ENCODE data around the gene MZT2A. TPM values are rescaled to one million over a fixed set of nuclear protein-coding genes. Genes with fewer than 3 reads are reported as not detected.
"Not testable (repeated sequence)": the region's sequence is repeated elsewhere in the genome, so short reads cannot be mapped to it uniquely, and the experiment has no call there.

The MZT2A gene
- polyA plus RNA-seq, 1 experiment: 114 TPM

DNA sequence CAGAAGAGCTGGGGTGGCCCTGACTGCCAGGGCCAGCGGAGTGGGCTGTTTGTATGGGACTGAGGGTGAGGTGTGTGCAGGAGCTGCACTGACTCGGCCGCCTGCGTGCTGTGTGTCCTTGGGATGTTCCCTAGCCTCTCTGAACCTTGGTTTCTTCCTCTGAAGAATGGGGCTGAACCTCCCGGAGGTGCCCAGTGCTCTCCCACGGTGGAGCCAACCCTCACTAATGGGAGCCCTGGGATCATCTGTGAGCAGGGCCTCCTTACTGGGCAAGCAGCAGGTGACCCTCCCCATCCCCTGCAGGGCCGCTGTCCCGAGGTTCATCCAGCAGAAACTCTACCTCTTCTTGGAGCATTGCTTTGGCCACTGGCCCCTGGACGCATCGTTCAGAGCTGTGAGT lies 23.8 kb upstream of the MZT2A start:
- TF ChIP-seq, protein P1, sequence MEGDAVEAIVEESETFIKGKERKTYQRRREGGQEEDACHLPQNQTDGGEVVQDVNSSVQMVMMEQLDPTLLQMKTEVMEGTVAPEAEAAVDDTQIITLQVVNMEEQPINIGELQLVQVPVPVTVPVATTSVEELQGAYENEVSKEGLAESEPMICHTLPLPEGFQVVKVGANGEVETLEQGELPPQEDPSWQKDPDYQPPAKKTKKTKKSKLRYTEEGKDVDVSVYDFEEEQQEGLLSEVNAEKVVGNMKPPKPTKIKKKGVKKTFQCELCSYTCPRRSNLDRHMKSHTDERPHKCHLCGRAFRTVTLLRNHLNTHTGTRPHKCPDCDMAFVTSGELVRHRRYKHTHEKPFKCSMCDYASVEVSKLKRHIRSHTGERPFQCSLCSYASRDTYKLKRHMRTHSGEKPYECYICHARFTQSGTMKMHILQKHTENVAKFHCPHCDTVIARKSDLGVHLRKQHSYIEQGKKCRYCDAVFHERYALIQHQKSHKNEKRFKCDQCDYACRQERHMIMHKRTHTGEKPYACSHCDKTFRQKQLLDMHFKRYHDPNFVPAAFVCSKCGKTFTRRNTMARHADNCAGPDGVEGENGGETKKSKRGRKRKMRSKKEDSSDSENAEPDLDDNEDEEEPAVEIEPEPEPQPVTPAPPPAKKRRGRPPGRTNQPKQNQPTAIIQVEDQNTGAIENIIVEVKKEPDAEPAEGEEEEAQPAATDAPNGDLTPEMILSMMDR (IDR thresholded peaks at IDR 0.05; ENCODE audit: insufficient read depth, low read depth, low read length): no peak
- no peak for DNase-seq (ENCODE audit: low read depth)
- Histone ChIP-seq H3K27me3 (ENCODE audit: control insufficient read depth, insufficient read depth, low read length) (no peaks in the 10 kb centered on the region), H3K36me3 (ENCODE audit: control insufficient read depth, insufficient read depth, low read length) (peaks cover 10% of the 10 kb centered on the region), H3K4me3 (ENCODE audit: low read depth, low read length) (no peak overlapping the region)
- ChIA-PET CTCF (no interaction called here), POLR2A (no interaction called here)

DNA sequence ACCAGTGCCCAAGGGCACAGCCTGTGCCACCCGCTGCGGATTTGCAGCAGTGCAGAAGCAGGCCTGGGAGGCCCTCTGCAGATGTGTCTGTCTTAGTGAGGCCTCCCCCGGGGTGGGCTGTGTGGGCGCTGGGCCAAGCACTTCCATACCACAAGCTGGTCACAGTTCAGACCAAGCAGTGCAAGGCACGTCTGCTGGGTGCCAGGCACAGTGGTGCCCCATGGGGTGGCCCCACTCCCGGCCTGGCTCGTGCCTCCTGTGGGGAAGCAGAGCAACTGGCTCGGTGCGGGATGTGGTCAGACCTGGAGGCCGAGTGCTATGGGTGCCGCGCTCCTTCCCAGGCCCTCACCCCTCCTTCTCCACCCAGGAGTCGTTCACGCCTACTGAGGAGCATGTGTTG lies 23.0 kb upstream of the MZT2A start:
- H3K36me3 ChIP-seq (ENCODE audit: control insufficient read depth, insufficient read depth, low read length); CTCF ChIA-PET; H3K4me3 ChIP-seq (ENCODE audit: low read depth, low read length); DNase-seq (ENCODE audit: low read depth); POLR2A ChIA-PET; H3K27me3 ChIP-seq (ENCODE audit: control insufficient read depth, insufficient read depth, low read length): not testable (repeated sequence)

DNA sequence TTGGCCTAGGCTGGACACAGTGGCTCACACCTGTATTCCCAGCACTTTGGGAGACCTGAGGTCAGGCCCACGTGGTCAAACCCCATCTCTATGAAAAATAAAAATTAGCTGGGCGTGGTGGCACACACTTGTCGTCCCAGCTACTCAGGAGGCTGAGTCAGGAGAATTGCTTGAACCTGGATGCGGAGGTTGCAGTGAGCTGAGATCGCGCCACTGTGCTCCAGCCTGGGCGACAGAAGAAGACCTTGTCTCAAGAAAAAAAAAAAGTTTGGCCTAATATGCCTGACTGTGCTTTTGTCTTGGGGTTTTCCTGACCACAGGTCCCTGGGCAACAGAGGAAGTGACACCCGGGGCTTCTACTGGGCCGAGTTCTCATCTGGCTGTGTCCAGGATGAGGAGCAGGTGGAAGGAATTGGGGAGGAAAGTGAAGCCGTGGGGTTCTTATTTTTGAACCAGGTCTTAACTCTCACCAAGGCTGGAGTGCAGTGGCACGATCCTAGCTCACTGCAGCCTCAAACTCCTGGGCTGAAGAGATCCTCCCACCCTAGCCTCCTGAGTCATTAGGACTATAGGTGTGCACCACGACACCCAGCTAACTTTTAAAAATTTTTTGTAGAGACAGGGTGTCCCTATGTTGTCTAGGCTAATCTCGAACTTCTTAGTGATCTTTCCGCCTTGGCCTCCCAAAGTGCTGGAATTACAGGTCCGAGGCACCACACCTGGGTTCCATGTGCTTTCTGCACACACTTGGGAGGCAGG lies 22.4 kb upstream of the MZT2A start:
- CTCF ChIA-PET; DNase-seq (ENCODE audit: low read depth); H3K27me3 ChIP-seq (ENCODE audit: control insufficient read depth, insufficient read depth, low read length); H3K36me3 ChIP-seq (ENCODE audit: control insufficient read depth, insufficient read depth, low read length); H3K4me3 ChIP-seq (ENCODE audit: low read depth, low read length); POLR2A ChIA-PET: not testable (repeated sequence)

DNA sequence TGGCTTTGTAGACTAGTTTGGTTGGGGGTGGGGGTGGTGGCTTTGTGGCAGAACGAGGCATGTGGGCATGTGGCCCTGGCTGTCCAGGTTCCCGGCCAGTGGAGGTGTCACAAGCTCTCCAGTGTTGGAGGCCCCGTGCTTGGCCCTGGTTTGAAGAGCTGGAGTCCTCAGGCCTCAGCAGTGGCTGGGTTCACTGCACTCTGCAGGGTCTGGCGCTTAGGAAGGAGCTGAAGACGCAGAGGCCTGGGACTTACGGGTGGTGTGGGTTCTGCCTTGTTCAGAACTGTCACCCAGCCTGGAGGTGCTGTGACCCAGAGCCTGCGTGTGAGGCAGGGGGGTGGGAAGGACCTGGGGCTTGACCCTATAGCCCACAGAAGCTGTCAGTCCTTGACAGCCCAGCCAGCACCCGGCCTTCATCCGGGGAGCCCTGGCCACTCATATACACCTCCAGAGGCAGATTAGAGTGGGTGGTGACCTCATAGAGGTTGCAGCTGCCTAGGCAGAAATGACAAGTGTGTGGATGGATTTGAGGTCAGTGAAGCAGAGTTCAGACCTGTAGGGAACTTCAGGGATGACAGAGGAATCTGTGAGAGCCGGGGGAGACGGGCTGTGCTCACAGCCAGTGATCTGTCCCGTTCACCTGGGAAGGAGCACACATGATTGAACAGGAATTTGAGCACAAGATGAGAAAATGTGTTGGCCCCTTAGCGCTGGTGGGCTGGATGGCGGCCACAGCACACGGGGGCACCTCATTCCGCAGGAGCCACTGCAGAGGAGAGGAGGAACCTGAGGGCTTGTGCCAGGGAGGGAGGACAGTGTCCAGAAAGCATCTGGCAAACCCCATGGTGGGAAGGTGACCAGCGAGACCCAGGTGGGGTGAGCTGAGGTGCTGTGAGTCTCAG lies 20.0 kb upstream of the MZT2A start:
- POLR2A ChIA-PET; H3K36me3 ChIP-seq (ENCODE audit: control insufficient read depth, insufficient read depth, low read length); CTCF ChIA-PET; H3K27me3 ChIP-seq (ENCODE audit: control insufficient read depth, insufficient read depth, low read length); DNase-seq (ENCODE audit: low read depth); H3K4me3 ChIP-seq (ENCODE audit: low read depth, low read length): not testable (repeated sequence)

DNA sequence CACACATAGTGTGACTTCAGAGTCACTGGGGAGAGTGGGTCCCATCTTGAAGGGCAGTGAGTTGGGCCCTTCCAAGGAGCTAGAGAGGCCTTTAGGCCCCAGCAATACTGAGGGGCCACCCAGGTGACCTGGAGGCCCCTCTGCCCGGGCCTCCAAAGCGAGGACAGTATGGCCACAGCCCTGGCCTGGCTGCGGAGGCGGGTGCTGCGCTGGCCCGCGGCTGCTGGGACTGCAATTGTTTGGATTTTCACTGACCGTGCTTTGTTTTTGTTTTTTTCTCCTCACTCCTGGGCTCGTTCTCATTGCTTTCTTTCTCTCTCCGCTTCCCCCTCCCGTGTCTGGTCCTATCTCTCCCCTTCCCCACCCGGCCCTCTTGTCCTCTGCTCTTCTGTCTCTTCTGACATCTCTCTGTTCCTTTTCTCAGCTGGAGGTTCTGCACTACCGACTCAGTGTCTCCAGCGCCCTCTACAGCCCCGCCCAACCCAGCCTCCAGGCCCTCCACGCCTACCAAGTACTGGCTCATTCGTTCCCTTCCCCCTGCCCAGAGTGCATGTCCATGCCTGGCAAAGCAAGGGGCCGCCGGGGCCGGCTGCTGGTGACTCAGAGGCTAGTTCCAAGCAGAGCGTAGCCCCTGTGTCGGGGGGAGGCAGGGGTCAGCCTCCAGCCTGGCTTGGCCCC lies 19.2 kb upstream of the MZT2A start:
- POLR2A ChIA-PET; H3K36me3 ChIP-seq (ENCODE audit: control insufficient read depth, insufficient read depth, low read length); H3K4me3 ChIP-seq (ENCODE audit: low read depth, low read length); H3K27me3 ChIP-seq (ENCODE audit: control insufficient read depth, insufficient read depth, low read length); CTCF ChIA-PET; DNase-seq (ENCODE audit: low read depth): not testable (repeated sequence)

DNA sequence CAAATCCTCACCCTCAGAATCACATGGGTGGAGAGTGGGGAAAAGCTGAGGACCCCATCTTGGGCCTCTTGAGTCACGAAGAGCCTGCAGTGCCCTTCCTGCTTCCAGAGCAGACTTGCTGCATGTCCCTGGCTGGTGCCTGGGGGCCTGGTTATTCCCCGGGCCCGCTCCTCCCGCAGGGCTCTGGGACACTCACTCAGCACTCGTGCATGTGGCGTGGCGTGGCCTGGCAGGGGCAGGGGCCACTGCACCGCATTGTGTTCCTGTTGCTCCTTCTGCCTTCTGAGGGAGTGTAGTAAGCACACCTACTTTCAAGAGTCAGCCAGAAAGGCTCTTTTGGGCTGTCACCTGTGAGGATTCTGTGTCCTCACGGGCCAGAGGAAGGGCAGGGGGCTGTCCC lies 17.4 kb upstream of the MZT2A start:
- Histone ChIP-seq H3K36me3 (ENCODE audit: control insufficient read depth, insufficient read depth, low read length) (peaks cover 13% of the 10 kb centered on the region), H3K4me3 (ENCODE audit: low read depth, low read length) (no peak overlapping the region), H3K27me3 (ENCODE audit: control insufficient read depth, insufficient read depth, low read length) (no peaks in the 10 kb centered on the region)
- ChIA-PET POLR2A (no interaction called here), CTCF (no interaction called here)
- DNase-seq (ENCODE audit: low read depth): no peak
- TF ChIP-seq, protein P1 (IDR thresholded peaks at IDR 0.05; ENCODE audit: insufficient read depth, low read depth, low read length): no peak

DNA sequence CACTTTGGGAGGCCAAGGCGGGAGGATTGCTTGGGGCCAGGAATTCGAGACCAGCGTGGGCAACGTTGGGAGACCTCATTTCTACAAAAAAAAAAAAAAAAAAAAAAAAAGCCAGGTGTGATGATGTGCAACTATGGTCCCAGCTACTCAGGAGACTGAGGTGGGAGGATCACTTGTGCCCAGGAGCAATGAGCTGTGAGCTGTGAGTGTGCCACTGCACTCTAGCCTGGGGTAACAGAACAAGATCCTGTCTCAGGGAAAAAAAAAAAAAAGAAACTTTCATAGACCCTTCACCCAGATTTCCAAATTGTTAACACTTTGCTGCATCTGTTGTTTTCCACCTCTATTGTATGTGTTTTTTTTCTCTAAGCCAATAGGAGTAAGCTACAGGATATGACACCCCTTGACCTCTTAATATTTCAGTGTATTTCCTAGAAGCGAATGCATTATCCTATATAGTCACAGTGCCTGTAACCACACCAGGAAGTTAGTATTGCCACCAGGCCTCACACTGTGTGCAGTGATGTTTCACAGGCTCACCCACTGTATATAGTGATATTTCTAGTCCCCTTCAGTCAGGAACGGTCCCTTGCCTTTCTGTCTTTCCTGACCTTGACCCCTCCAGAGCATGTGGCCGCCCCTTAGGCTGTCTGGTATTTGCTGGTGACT lies 12.0 kb upstream of the MZT2A start:
- H3K27me3 ChIP-seq (ENCODE audit: control insufficient read depth, insufficient read depth, low read length); H3K4me3 ChIP-seq (ENCODE audit: low read depth, low read length); CTCF ChIA-PET; DNase-seq (ENCODE audit: low read depth); POLR2A ChIA-PET: not testable (repeated sequence)
- peaks cover 21% of the 10 kb centered on the region for H3K36me3 ChIP-seq (ENCODE audit: control insufficient read depth, insufficient read depth, low read length)

DNA sequence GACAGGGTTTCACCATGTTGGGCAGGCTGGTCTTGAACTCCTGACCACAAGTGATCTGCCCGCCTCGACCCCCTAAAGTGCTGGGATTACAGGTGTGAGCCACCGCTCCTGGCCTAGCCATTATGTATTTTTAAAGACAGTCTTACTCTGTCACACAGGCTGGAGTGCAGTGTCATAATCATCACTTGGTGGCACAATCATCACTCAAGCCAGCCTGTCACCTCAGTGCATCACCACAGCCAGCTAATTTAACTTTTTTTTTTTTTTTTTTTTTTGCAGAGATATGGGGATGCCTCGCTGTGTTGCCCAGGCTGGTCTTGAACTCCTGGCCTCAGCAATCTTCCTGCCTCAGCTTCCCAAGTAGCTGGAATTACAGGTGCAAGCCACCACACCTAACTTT lies 11.4 kb upstream of the MZT2A start:
- peaks cover 18% of the 10 kb centered on the region for H3K36me3 ChIP-seq (ENCODE audit: control insufficient read depth, insufficient read depth, low read length)
- H3K4me3 ChIP-seq (ENCODE audit: low read depth, low read length); POLR2A ChIA-PET; DNase-seq (ENCODE audit: low read depth); H3K27me3 ChIP-seq (ENCODE audit: control insufficient read depth, insufficient read depth, low read length): not testable (repeated sequence)
- CTCF ChIA-PET: interaction anchor here (1.3 kb wide), 1 partner anchor 11 kb away, joined by 5 read pairs; the partner anchor contains the start of gene MZT2A

DNA sequence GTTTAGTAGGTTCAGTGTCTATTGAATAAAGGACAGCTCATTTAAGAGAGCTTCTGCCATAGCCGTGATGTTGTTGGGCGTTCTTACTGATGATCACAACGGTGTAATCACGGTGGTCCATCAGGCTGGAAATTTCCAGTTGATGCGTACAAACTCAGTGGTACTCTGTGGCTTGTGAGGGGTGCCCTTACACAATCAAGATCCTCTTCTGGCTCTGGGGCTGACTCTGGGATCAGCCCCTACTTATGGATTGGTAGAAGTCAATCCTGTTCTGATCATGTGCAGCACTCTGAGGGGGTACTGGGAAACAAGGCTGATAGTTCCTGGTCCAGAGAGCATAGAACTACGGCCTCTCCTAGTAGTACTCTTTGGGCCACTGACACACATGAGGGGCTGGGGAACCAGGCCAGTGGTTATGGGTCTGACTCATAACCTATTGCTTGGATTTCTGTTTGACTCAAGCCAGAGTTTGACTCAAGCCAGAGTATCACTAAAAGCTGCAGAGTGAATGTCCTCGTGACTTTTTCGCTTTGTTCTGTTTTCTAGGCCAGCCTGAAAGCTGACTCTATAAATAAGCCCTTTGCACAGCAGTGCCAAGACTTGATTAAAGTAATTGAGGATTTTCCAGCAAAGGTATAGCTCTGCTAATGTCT lies 6.2 kb upstream of the MZT2A start:
- DNase-seq (ENCODE audit: low read depth); POLR2A ChIA-PET; H3K4me3 ChIP-seq (ENCODE audit: low read depth, low read length); H3K27me3 ChIP-seq (ENCODE audit: control insufficient read depth, insufficient read depth, low read length): not testable (repeated sequence)
- peaks cover 10% of the 10 kb centered on the region for H3K36me3 ChIP-seq (ENCODE audit: control insufficient read depth, insufficient read depth, low read length)
- CTCF ChIA-PET: interaction anchor here (1.3 kb wide), 1 partner anchor 85 kb away, joined by 4 read pairs; no protein-coding TSS in a partner anchor

DNA sequence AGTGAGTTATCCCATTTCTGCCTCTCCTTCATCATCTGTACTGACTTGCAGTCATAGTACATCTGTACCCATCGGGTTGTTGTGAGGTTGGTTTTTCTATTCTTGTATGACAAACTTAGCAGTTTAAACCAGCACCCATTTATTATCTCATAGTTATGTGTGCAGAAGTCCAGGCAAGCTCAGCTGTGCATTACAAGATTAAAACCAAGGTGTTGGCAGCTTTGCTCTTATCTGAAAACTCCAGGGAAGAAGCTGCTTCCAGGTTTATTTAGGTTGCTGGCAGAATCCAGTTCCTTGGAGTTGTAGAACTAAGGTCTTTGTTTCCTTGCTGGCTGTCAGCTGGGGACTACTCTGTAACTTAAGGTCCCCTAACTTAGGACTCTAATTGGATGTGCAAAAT lies 3.3 kb upstream of the MZT2A start:
- POLR2A ChIA-PET: not testable (repeated sequence)

More for the DNA sequence above, 3.3 kb upstream of the MZT2A start:
- DNase-seq (ENCODE audit: low read depth); H3K36me3 ChIP-seq (ENCODE audit: control insufficient read depth, insufficient read depth, low read length); H3K27me3 ChIP-seq (ENCODE audit: control insufficient read depth, insufficient read depth, low read length); H3K4me3 ChIP-seq (ENCODE audit: low read depth, low read length); CTCF ChIA-PET: not testable (repeated sequence)
